SH-SY5Y (cell line): ENCODE results near the gene MRPL23.

Experiments
- GATA2 ChIP-seq: IDR thresholded peaks from 2 replicates; pipeline ENCODE4 v1.6.1; 2011; ENCODE audit warnings: mild to moderate bottlenecking, low read depth, low read length
- GATA3 ChIP-seq: IDR thresholded peaks from 2 replicates; pipeline ENCODE4 v1.6.1; 2011; ENCODE audit warnings: low read depth, mild to moderate bottlenecking, low read length, moderate library complexity

MRPL23 gene

DNA sequence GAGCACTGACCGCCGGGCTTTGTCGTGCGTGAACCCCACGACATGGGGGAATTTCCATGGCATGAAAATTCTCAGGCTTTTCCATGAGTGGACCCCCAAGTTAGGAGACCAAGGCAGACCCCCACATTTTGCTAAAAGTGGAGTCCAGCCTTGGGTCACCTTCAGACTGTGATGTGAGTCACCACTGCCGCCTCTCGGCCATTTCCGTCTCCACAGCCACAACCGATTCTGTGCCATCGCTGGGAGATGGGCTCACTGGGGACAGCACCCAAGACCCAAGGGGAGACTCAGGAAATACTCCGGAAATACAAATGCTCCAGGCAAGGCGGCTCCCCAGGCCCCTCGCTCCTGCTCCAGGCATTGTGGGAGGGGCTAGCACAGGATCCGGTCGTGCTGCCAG lies 51.7 kb downstream of the MRPL23 start:
- TF ChIP-seq GATA3 = no peak
- no peak for TF ChIP-seq GATA2

DNA sequence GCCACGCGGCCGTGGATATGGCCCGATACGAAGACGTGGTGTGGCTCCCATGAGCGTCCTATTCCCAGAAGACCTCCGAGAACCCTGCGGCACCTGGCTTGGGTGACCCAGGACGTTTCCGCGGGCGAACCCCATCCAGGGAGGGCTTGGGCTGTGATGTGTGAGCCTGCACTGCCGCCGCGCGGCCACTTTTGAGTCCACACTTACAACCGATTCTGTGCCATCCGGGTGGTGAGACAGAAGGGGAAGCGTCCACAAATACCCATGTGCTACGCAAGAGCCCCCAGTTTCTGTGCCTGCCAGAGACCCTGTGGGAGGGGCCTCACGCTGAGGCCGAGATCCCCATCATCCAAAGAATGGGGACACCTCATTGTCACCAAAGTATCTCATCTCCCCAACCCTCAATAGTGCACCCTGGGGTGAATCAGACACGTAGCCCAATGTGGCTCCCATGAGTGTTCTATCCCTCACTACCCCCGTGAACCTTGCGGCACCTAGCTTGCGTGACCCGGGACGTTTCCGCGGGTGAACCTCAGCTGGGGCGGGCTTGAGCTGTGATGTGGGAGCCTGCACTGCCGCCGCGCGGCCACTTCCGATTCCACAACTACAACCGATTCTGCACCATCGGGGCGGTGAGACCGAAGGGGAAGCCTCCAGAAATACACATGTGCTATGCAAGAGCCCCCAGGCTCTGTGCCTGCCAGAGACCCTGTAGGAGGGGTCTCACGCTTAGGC lies 55.1 kb downstream of the MRPL23 start:
- TF ChIP-seq GATA3 = no peak

DNA sequence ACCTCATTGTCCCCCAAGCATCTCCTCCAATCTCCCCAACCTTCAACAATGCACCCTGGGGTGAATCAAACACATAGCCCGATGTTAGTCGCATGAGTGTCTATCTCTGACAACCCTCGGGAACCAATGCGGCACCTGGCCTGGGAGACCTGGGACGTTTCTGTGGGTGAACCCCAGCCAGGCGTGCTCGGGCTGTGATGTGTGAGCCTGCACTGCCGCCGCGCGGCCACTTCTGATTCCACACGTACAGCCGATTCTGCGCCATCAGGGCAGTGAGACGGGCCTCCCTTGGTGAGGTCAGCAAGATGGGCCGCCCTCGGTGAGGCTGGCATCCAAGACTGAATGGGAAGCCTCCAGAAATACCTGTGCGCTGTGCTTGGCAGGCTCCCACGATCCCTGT lies 55.7 kb downstream of the MRPL23 start:
- TF ChIP-seq GATA2 (no peak), GATA3 (no peak)

DNA sequence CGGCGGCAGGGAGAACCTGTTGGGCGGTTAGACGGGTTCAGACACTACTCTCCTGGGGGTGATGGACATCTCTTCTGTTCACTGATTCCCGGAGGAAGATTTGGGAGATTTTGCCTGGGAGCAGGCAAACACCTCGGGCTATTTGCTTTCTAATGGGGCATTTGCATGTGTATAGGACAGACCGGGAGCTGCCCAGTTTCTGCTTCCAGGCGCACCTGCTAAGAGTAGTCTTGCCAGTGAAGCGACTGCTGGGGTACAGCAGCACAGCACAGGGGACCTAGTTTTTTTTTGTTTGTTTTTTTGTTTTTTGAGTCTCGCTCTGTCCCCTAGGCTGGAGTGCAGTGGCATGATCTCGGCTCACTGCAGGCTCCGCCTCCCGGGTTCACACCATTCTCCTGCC lies 57.3 kb downstream of the MRPL23 start:
- TF ChIP-seq GATA3 = no peak
- no peak for TF ChIP-seq GATA2
